ENCODE measurements around the gene GPR135. TPM values are rescaled to one million over a fixed set of nuclear protein-coding genes. Genes with fewer than 3 reads are reported as not detected.

GPR135 gene
- polyA plus RNA-seq, 2 of the 4 experiments (the other 2 are of a cell fraction): 1.5 to 3.6 TPM

GRCh38 chr14:59428581-59429012, 36.6 kb downstream of the GPR135 start:
- ChIA-PET POLR2A (no interaction called here), CTCF (interaction anchor here (1.3 to 2.5 kb wide), 3 partner anchors 16 to 304 kb away, joined by 3 to 10 read pairs (median 9); no protein-coding TSS in a partner anchor)
- Histone ChIP-seq H3K4me3 (no peak overlapping the region), H3K4me2 (no peak overlapping the region), H3K27ac (no peak overlapping the region), H3K9me3 (no peaks in the 10 kb centered on the region), H3K4me1 (peaks cover 8% of the 10 kb centered on the region; the same call in 1 of the 3 replicates)
- TF ChIP-seq ZNF302 (CRISPR knock-in tag; IDR thresholded peaks at IDR 0.05): no peak
- TF ChIP-seq, protein P1, sequence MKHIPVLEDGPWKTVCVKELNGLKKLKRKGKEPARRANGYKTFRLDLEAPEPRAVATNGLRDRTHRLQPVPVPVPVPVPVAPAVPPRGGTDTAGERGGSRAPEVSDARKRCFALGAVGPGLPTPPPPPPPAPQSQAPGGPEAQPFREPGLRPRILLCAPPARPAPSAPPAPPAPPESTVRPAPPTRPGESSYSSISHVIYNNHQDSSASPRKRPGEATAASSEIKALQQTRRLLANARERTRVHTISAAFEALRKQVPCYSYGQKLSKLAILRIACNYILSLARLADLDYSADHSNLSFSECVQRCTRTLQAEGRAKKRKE (CRISPR knock-in tag; IDR thresholded peaks at IDR 0.05; ENCODE audit: low read depth): no peak
- no peak for TF ChIP-seq HES2 (IDR thresholded peaks at IDR 0.05)
- TF ChIP-seq TP53 (CRISPR knock-in tag; IDR thresholded peaks at IDR 0.05): no peak
- TF ChIP-seq EP300 (IDR thresholded peaks at IDR 0.05): no peak
- DNase-seq (ENCODE audit: low read depth in 1 of 2, low spot score in 1 of 2) (no peak), FAIRE-seq (no peak), ATAC-seq (no peak)
- WGBS (ENCODE audit: missing lambda C conversion rate): 94% methylated on average over 1 of the region's 1 CpG

DNA sequence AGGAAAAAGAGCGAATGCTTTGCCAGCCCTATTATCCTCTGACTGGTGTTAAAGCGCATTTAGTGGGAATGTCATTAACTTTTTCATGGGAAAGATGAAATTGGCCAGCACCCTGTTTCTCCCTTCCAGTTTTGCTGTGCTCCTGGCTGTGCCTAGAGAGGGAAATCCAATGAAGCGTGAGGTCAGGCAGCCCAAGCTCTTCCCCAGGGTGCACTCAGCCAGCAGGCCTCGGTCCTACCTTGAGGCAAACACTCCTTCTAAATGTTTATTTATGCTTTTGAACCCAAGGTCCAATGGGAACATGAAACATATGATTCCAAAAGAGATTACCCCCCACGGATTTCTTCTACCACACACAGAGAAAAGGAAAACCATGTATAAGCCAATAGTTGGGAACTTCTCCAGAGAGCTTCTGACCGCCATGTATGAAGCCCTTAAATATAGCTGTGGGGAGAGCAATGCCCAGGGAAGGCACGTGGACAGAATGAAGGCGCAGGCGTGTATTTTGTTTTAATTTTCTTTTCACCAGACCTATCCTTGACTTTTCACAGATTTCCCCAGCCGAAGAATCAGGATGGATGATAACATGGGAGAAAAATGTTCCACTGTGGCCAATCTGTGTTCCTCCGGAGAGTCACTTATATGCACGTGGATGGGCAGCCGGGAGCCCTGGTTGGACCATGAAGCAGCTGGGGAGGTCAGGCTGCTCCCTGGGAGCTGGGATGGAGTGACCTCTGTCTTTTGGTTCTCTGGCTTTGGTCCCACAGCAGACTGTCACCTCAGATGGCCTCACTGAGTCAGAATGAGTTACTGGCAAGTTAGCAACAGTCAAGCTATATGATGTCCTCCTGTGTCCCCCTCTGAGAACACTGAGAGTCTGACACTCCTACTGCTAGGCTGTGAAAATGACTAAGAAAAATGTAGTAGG, 37.3 kb downstream of the GPR135 start:
- 85% methylated on average over 13 of the region's 13 CpGs for WGBS (ENCODE audit: missing lambda C conversion rate)
- ATAC-seq (no peak), FAIRE-seq (no peak), DNase-seq (ENCODE audit: low read depth in 1 of 2, low spot score in 1 of 2) (no peak)
- Histone ChIP-seq H3K4me3 (no peak overlapping the region), H3K9me3 (no peaks in the 10 kb centered on the region), H3K4me2 (no peak overlapping the region), H3K27ac (no peak overlapping the region), H3K4me1 (peaks cover 8% of the 10 kb centered on the region; the same call in 1 of the 3 replicates)
- ChIA-PET CTCF (interaction anchor here (1.3 to 2.5 kb wide), 3 partner anchors 17 to 304 kb away, joined by 3 to 10 read pairs (median 9); no protein-coding TSS in a partner anchor), POLR2A (no interaction called here)
- TF ChIP-seq ZSCAN20 (CRISPR knock-in tag; IDR thresholded peaks at IDR 0.05) (no peak), PHF8 (IDR thresholded peaks at IDR 0.05; ENCODE audit: borderline replicate concordance, low read depth) (no peak), CBX2 (IDR thresholded peaks at IDR 0.05; ENCODE audit: borderline replicate concordance, low read depth) (no peak), GATA3 (IDR thresholded peaks at IDR 0.05; ENCODE audit: borderline replicate concordance) (no peak), RNF2 (IDR thresholded peaks at IDR 0.05; ENCODE audit: borderline replicate concordance, low read depth) (no peak), ESRRA (IDR thresholded peaks at IDR 0.05; ENCODE audit: borderline replicate concordance, low read length) (no peak), JUN (IDR thresholded peaks at IDR 0.05) (no peak), HOXB5 (CRISPR knock-in tag; IDR thresholded peaks at IDR 0.05) (no peak), RAD21 (conservative IDR thresholded peaks at IDR 0.05 in 1 of 2, IDR thresholded peaks at IDR 0.05 in 1 of 2) (no peak), JUNB (IDR thresholded peaks at IDR 0.05) (no peak), BCL3 (IDR thresholded peaks at IDR 0.05) (no peak), POLR2AphosphoS2 (conservative IDR thresholded peaks at IDR 0.05; ENCODE audit: low read length) (no peak), HOXA7 (CRISPR knock-in tag; IDR thresholded peaks at IDR 0.05) (no peak), KDM5A (IDR thresholded peaks at IDR 0.05) (no peak), TFCP2L1 (CRISPR knock-in tag; IDR thresholded peaks at IDR 0.05) (no peak)
- TF ChIP-seq, protein P2, sequence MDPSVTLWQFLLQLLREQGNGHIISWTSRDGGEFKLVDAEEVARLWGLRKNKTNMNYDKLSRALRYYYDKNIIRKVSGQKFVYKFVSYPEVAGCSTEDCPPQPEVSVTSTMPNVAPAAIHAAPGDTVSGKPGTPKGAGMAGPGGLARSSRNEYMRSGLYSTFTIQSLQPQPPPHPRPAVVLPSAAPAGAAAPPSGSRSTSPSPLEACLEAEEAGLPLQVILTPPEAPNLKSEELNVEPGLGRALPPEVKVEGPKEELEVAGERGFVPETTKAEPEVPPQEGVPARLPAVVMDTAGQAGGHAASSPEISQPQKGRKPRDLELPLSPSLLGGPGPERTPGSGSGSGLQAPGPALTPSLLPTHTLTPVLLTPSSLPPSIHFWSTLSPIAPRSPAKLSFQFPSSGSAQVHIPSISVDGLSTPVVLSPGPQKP (IDR thresholded peaks at IDR 0.05; ENCODE audit: low read depth, low read length): no peak

All from A549 (cell line).